GM13977 (cell line): ENCODE measurements around the gene UPB1.

ENCODE experiments used
- DNase-seq: peaks from one replicate; pipeline ENCODE4 v3.0.0; 2012; ENCODE audit warnings: low spot score
- in situ Hi-C: fragments of 300-500 bp; cut with MboI; formaldehyde crosslinking; loops from one replicate; pipeline ENCODE4 v1.12.0; 2022; ENCODE audit warnings: low sequenced_read_pairs, low pct_unique_long_range_greater_than_20kb, mixed read lengths, inconsistent platforms; ENCODE audit not compliant: unreplicated experiment
- TF ChIP-seq, protein P1 (sequence below): IDR thresholded peaks from 2 replicates; pipeline ENCODE4 v1.5.1; 2012; ENCODE audit warnings: mild to moderate bottlenecking, control low read depth; ENCODE audit not compliant: insufficient read depth; ENCODE audit errors: extremely low read depth, missing control alignments

Gene UPB1

DNA sequence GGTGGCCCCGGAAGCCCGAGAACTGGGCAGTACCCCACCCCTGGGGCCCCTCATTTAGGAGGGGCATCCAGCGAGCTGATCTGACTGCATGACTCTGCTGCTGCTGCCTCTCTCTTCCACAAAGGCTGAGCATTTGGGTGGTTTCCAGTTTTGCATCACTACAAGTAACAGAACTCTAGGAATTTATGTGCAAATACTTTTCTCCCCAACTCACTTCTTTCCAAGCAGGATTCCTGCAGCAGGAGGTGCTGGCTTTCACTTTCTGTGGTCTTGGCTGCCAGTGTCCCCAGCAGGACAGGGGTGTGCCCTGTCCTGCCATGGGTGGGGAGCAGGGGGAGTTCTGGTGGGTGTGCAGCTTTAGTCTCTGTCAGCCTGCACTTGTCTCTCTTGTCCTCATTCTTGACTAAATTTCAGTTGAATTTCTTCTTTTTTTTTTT is 21.2 kb downstream of the UPB1 start:
- in situ Hi-C loops, result no loop called here

DNA sequence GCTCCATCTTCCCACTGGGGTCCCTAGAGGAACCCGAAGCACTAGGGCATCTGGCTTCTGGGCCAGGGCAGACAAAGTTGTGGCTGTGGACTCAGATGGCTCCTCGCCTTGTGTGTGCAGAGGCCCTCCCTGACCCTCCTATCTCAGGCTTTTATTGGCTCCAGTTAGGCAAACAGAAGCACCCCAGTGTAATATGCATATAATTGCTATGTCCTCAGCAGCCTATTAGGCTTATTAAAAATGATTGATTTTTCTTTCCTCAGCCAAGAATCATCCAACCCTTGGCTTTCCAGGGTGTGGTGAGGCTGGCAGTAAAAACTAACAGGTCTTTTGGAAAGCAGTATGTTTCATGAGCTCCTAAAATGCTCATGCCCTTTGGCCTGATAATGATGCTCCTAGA is 22.3 kb downstream of the UPB1 start:
- in situ Hi-C loops, result no loop called here
- TF ChIP-seq, protein P1, sequence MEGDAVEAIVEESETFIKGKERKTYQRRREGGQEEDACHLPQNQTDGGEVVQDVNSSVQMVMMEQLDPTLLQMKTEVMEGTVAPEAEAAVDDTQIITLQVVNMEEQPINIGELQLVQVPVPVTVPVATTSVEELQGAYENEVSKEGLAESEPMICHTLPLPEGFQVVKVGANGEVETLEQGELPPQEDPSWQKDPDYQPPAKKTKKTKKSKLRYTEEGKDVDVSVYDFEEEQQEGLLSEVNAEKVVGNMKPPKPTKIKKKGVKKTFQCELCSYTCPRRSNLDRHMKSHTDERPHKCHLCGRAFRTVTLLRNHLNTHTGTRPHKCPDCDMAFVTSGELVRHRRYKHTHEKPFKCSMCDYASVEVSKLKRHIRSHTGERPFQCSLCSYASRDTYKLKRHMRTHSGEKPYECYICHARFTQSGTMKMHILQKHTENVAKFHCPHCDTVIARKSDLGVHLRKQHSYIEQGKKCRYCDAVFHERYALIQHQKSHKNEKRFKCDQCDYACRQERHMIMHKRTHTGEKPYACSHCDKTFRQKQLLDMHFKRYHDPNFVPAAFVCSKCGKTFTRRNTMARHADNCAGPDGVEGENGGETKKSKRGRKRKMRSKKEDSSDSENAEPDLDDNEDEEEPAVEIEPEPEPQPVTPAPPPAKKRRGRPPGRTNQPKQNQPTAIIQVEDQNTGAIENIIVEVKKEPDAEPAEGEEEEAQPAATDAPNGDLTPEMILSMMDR, result no peak
- DNase-seq, result no peak

More for the DNA sequence above, 21.2 kb downstream of the UPB1 start:
- TF ChIP-seq, protein P1, result no peak
- peak; percentile 63 for DNase-seq

DNA sequence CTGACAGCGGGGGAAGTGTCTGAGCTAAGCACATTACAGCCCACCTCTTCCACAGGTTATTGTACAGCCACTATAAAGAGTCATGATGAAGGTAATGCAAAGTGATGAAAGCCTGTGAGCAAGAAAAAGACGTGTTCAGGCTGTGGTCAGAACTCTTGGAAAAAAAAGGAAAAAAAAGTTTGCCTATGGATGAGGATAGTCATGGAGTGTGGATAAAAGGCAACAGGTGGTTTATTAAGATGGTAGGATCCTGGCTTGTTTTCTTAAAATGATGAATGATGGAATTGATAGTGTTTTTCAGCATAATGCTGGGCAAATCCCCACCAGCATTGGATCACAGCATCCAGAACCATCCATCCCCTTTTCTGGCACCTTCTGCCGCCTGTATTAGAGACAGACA is 23.1 kb downstream of the UPB1 start:
- TF ChIP-seq, protein P1, result no peak
- no peak for DNase-seq
- in situ Hi-C loops, result no loop called here

DNA sequence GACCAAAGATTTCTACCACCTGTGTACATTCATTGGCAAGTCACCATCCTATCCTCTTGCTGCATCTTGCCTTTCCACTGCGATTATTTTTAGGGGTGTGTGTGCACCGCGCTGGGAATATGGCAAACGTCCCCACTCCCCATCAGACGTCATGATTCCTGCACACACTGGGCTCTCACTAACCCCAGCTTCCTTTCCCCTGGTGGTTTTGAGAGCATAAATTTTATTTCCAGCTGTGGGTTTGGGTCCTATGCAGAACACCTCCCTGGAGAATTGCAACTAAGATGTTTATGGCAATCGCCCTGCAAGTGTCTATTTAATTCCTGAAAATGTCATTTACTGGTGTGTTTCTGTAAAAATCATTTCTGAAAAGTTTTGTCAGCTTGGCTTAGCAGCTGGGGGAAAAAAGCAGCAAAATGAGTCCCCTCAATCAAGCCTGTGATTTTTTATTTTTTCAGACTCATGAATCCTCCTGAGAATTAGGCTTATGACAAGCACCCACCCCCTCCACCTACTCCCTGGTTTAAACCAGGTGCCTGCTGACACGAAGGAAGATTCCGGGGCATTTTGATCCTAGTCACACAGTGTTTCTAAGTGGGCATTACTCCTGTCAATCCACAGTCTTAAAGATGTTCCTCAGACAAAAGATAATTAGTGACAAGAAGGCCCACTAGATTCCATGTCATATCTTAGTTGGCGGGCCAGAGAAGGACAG is 23.8 kb downstream of the UPB1 start:
- DNase-seq, result no peak
- TF ChIP-seq, protein P1, result no peak
- in situ Hi-C loops, result no loop called here

DNA sequence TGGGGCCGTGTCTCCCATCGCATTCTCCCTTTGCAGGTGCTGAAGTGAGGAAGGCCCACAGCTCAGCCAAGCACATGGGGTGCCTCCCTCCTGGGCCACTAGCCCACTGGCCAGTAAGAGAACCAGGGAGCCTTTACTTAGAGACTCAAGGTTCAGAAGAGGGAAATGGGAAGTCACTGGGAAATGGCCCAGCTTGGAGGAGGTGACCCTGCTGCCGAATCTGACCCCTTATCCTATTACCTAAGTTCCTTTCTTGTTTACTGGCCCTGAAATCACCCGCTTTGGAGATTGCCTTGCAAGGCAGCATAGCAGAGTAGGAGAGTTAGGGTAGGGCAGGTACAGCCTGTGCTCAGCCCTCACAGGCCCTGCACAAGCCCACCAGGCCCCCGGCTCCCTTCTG is 24.4 kb downstream of the UPB1 start:
- in situ Hi-C loops, result no loop called here

DNA sequence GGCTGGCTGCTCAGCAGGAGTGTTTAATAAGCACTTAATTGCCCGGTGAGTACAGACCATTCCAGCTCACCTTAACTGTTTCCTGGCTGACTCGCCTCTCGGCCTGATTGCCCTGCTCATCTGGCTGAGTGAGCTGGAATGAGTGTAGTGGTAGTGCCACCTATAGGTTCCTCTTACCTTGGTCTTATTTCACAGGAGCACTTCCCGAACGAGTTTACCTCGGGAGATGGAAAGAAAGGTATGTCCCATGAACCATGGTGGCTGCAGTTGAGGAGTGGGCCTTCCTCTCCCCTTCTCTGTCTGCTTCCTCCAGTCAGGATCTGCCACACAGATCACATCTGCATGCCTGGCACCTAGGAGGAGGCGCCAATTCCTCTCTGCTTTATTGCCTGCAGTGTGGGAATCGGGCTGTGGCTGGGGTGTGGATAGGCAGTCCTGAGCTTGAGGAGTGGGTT is 26.7 kb downstream of the UPB1 start:
- DNase-seq, result peak; percentile 66
- in situ Hi-C loops, result loop anchor here (10.0 kb wide), 1 partner anchor 197 kb away; no protein-coding TSS in a partner anchor
- TF ChIP-seq, protein P1, result peak; percentile 66

More for the DNA sequence above, 24.4 kb downstream of the UPB1 start:
- no peak for DNase-seq
- TF ChIP-seq, protein P1, result no peak
